Kidney (tissue), 14 donors: ENCODE data around the gene ZNF365. TPM values are rescaled to one million over a fixed set of nuclear protein-coding genes. Genes with fewer than 3 reads are reported as not detected.
"Not testable (repeated sequence)": the region's sequence is repeated elsewhere in the genome, so short reads cannot be mapped to it uniquely, and the experiment has no call there.

Experiments
- DNase-seq, 5 donors: peaks; one replicate each; pipeline ENCODE4 v3.0.0-alpha.2; 2013 to 2020
- FAIRE-seq: peaks from 2 replicates; lab custom pipeline; 2012; peaks lifted over from hg19 to GRCh38; lab: Jason Lieb, UNC
- H3K27ac ChIP-seq, 2 donors: one replicate each; pipeline ENCODE4 v1.7.0; 2013; ENCODE audit warnings: low read depth in 2 of 2, low read length in 2 of 2, inconsistent platforms in 1 of 2
- H3K27me3 ChIP-seq: one replicate; pipeline ENCODE4 v1.7.1; 2013; ENCODE audit warnings: low read length, inconsistent platforms; ENCODE audit not compliant: control insufficient read depth, insufficient read depth
- H3K36me3 ChIP-seq, 3 donors: one replicate each; pipeline versions ENCODE4 v1.7.0 to v1.7.1; 2013; ENCODE audit warnings: low read length in 3 of 3, control low read depth in 1 of 3, inconsistent platforms in 1 of 3; ENCODE audit not compliant: insufficient read depth in 3 of 3, control insufficient read depth in 2 of 3
- H3K4me1 ChIP-seq, 3 donors: one replicate each; pipeline versions ENCODE4 v1.7.0 to v1.7.1; 2013; ENCODE audit warnings: low read length in 3 of 3, inconsistent platforms in 1 of 3, low read depth in 1 of 3; ENCODE audit not compliant: control insufficient read depth in 2 of 3, insufficient read depth in 2 of 3
- H3K4me3 ChIP-seq, 3 donors: one replicate each; pipeline versions ENCODE4 v1.7.0 to v1.8.1; 2013; ENCODE audit warnings: low read length in 3 of 3, control low read depth in 1 of 3, inconsistent platforms in 1 of 3
- H3K9ac ChIP-seq, 3 donors: one replicate each; pipeline versions ENCODE4 v1.7.0 to v1.7.1; 2013; ENCODE audit warnings: low read length in 3 of 3, control low read depth in 1 of 3, inconsistent platforms in 1 of 3
- H3K9me3 ChIP-seq, 3 donors: one replicate each; pipeline versions ENCODE4 v1.7.0 to v1.7.1; 2013; ENCODE audit warnings: low read length in 3 of 3, control low read depth in 1 of 3, inconsistent platforms in 1 of 3; ENCODE audit not compliant: control insufficient read depth in 2 of 3, insufficient read depth in 1 of 3
- intact Hi-C: fragments of 100-400 bp; cut with DNase I; formaldehyde crosslinking; loops from one replicate; pipeline ENCODE4 v1.11.1; 2022
- polyA plus RNA-seq: library from polyadenylated mRNA; stranded (reverse); fragments of 350-450 nt; fragmentation: Illumina TruSeq; extraction: RNeasy Lipid Tissue Mini Kit (QIAGEN cat#74804); gene quantifications from one replicate; pipeline ENCODE4 v1.2.3, GENCODE V29; 2014; ENCODE audit warnings: low read depth, low replicate concordance; ENCODE audit not compliant: insufficient read depth
- total RNA-seq: library from RNA; stranded (reverse); fragmentation: NEBNext Ultra II Directional; extraction: Animal tissue kit (Norgen Biotek cat#: 25700); gene quantifications from one replicate; pipeline ENCODE4 v1.2.1, GENCODE V29; 2021
- TF ChIP-seq, protein P1 (sequence below): IDR thresholded peaks from 3 replicates; pipeline ENCODE4 v1.5.1; 2012; ENCODE audit warnings: mild to moderate bottlenecking, moderate library complexity, borderline replicate concordance; ENCODE audit not compliant: insufficient read depth; ENCODE audit errors: extremely low read depth
- donor health status: control.
- donor health status: control.
- donor health status: control.
- donor health status: control.
- donor health status: control.
- donor health status: DM: yes; HTN: yes; CAD: no.
- donor health status: Normal renal cell carcinoma (clear cell type).

ZNF365 gene
- total and polyA plus RNA-seq, 2 donors from 2014 or later, result 0.54 to 1.0 TPM

GRCh38 chr10:62395892-62396291 lies 21.7 kb downstream of the ZNF365 start:
- DNase-seq (no peak), FAIRE-seq (no peak)
- TF ChIP-seq, protein P1, sequence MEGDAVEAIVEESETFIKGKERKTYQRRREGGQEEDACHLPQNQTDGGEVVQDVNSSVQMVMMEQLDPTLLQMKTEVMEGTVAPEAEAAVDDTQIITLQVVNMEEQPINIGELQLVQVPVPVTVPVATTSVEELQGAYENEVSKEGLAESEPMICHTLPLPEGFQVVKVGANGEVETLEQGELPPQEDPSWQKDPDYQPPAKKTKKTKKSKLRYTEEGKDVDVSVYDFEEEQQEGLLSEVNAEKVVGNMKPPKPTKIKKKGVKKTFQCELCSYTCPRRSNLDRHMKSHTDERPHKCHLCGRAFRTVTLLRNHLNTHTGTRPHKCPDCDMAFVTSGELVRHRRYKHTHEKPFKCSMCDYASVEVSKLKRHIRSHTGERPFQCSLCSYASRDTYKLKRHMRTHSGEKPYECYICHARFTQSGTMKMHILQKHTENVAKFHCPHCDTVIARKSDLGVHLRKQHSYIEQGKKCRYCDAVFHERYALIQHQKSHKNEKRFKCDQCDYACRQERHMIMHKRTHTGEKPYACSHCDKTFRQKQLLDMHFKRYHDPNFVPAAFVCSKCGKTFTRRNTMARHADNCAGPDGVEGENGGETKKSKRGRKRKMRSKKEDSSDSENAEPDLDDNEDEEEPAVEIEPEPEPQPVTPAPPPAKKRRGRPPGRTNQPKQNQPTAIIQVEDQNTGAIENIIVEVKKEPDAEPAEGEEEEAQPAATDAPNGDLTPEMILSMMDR, result no peak
- Histone ChIP-seq H3K9me3 (no peaks in the 10 kb centered on the region), H3K9ac (no peak overlapping the region), H3K27ac (no peak overlapping the region), H3K4me3 (no peak overlapping the region), H3K4me1 (no peaks in the 10 kb centered on the region), H3K27me3 (no peaks in the 10 kb centered on the region), H3K36me3 (no peaks in the 10 kb centered on the region)
- intact Hi-C loops, result no loop called here

- TF ChIP-seq, protein P1, result no peak
- H3K9ac ChIP-seq, result no peak overlapping the region
- FAIRE-seq, result no peak
- H3K4me3 ChIP-seq, result no peak overlapping the region
- intact Hi-C loops, result no loop called here
- no peak overlapping the region for H3K27ac ChIP-seq
- DNase-seq, result no peak
- no peaks in the 10 kb centered on the region for H3K27me3 ChIP-seq
- no peaks in the 10 kb centered on the region for H3K4me1 ChIP-seq
- H3K36me3 ChIP-seq, result no peaks in the 10 kb centered on the region
- H3K9me3 ChIP-seq, result no peaks in the 10 kb centered on the region
These were observed 22.7 kb downstream of the ZNF365 start for GRCh38 chr10:62396864-62397263.

GRCh38 chr10:62399211-62399610 lies 25.0 kb downstream of the ZNF365 start:
- no peaks in the 10 kb centered on the region for H3K9me3 ChIP-seq
- FAIRE-seq (no peak), DNase-seq (no peak)
- H3K36me3 ChIP-seq, result no peaks in the 10 kb centered on the region
- H3K9ac ChIP-seq, result no peak overlapping the region
- no peaks in the 10 kb centered on the region for H3K27me3 ChIP-seq
- H3K4me1 ChIP-seq, result no peaks in the 10 kb centered on the region
- TF ChIP-seq, protein P1, result no peak
- no peak overlapping the region for H3K27ac ChIP-seq
- intact Hi-C loops, result no loop called here
- no peak overlapping the region for H3K4me3 ChIP-seq

GRCh38 chr10:62402508-62402907 lies 28.3 kb downstream of the ZNF365 start:
- H3K4me1 ChIP-seq, result no peaks in the 10 kb centered on the region
- no peaks in the 10 kb centered on the region for H3K36me3 ChIP-seq

GRCh38 chr10:62410528-62410927 lies 36.4 kb downstream of the ZNF365 start:
- H3K27me3 ChIP-seq, H3K4me1 ChIP-seq, H3K9ac ChIP-seq, H3K36me3 ChIP-seq, FAIRE-seq, DNase-seq, H3K9me3 ChIP-seq, H3K27ac ChIP-seq, intact Hi-C loops, H3K4me3 ChIP-seq: not testable (repeated sequence)

More at GRCh38 chr10:62402508-62402907, 28.3 kb downstream of the ZNF365 start:
- intact Hi-C loops, result no loop called here
- Histone ChIP-seq H3K4me3 (no peak overlapping the region), H3K9me3 (peaks cover 0 to 3% (median 0%) of the 10 kb centered on the region in 3 donors), H3K9ac (no peak overlapping the region), H3K27ac (no peak overlapping the region), H3K27me3 (no peaks in the 10 kb centered on the region)
- TF ChIP-seq, protein P1, result no peak
- no peak for DNase-seq
- no peak for FAIRE-seq

DNA sequence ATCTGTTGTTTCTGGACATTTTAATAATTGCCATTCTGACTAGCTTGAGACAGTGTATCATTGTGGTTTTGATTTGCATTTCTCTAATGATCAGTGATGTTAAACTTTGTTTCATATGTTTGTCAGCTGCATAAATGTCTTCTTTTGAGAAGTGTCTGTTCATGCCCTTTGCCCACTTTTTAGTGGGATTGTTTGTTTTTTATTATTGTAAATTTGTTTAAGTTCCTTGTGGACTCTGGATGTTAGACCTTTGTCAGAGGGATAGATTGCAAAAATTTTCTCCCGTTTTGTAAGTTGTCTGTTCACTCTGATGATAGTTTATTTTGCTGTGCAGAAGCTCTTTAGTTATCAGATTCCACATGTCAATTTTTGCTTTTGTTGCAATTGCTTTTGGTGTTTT lies 36.8 kb downstream of the ZNF365 start:
- intact Hi-C loops, DNase-seq, FAIRE-seq, H3K4me3 ChIP-seq, H3K9ac ChIP-seq, H3K4me1 ChIP-seq, H3K36me3 ChIP-seq, H3K9me3 ChIP-seq, H3K27me3 ChIP-seq, H3K27ac ChIP-seq: not testable (repeated sequence)
